ENCODE results near the gene MS4A15. TPM values are rescaled to one million over a fixed set of nuclear protein-coding genes. Genes with fewer than 3 reads are reported as not detected.

The MS4A15 gene
- total RNA-seq, 4 donors from 2014 or later: not detected

- TF ChIP-seq POLR2A (IDR thresholded peaks at IDR 0.05): no peak
- TF ChIP-seq CTCF (IDR thresholded peaks at IDR 0.05): no peak
- no peak for TF ChIP-seq EP300 (IDR thresholded peaks at IDR 0.05)
- Histone ChIP-seq H3K4me3 (no peak overlapping the region), H3K36me3 (no peaks in the 10 kb centered on the region), H3K9me3 (no peaks in the 10 kb centered on the region), H3K27ac (no peak overlapping the region), H3K27me3 (peaks cover 0 to 23% of the 10 kb centered on the region in 2 donors), H3K4me1 (peaks cover 0 to 8% (median 0%) of the 10 kb centered on the region in 4 donors)
- 86 to 89% methylated on average over 11 of the region's 11 CpGs for whole genome bisulfite sequencing, 2 donors
- DNase-seq (ENCODE audit: low spot score in 2 of 2): no peak
Measured at GRCh38 chr11:60769811-60770210, 13.1 kb downstream of the MS4A15 start.

- no peak for DNase-seq (ENCODE audit: low spot score in 2 of 2)
- Histone ChIP-seq H3K9me3 (no peaks in the 10 kb centered on the region), H3K36me3 (no peaks in the 10 kb centered on the region), H3K4me1 (peaks cover 0 to 19% (median 0%) of the 10 kb centered on the region in 4 donors), H3K27ac (no peak overlapping the region), H3K27me3 (peaks cover 0 to 12% of the 10 kb centered on the region in 2 donors), H3K4me3 (no peak overlapping the region)
- WGBS, 2 donors: 75 to 88% methylated on average over 4 of the region's 4 CpGs
- TF ChIP-seq CTCF (IDR thresholded peaks at IDR 0.05): no peak
- no peak for TF ChIP-seq EP300 (IDR thresholded peaks at IDR 0.05)
- TF ChIP-seq POLR2A (IDR thresholded peaks at IDR 0.05): no peak
Measured at GRCh38 chr11:60771146-60771545, 14.5 kb downstream of the MS4A15 start.

GRCh38 chr11:60771879-60772525 is 15.3 kb downstream of the MS4A15 start:
- Histone ChIP-seq H3K27ac (no peak overlapping the region), H3K4me3 (no peak overlapping the region), H3K36me3 (no peaks in the 10 kb centered on the region), H3K4me1 (peaks cover 0 to 19% (median 0%) of the 10 kb centered on the region in 4 donors), H3K27me3 (peaks cover 0 to 5% of the 10 kb centered on the region in 2 donors), H3K9me3 (no peaks in the 10 kb centered on the region)
- WGBS, 2 donors: 75 to 83% methylated on average over 16 of the region's 16 CpGs
- DNase-seq (ENCODE audit: low spot score in 2 of 2): no peak
- TF ChIP-seq POLR2A (IDR thresholded peaks at IDR 0.05) (no peak), EP300 (IDR thresholded peaks at IDR 0.05) (no peak), CTCF (IDR thresholded peaks at IDR 0.05) (no peak)

GRCh38 chr11:60772666-60773065 is 16.0 kb downstream of the MS4A15 start:
- no peaks in the 10 kb centered on the region for H3K36me3 ChIP-seq
- H3K9me3 ChIP-seq: no peaks in the 10 kb centered on the region
- H3K27me3 ChIP-seq: no peaks in the 10 kb centered on the region
- no peak for TF ChIP-seq CTCF (IDR thresholded peaks at IDR 0.05)
- TF ChIP-seq POLR2A (IDR thresholded peaks at IDR 0.05): no peak
- no peak for TF ChIP-seq EP300 (IDR thresholded peaks at IDR 0.05)
- no peak overlapping the region for H3K4me3 ChIP-seq
- no peak overlapping the region for H3K27ac ChIP-seq
- 64 to 75% methylated on average over 8 of the region's 8 CpGs for WGBS, 2 donors
- H3K4me1 ChIP-seq: peaks cover 0 to 15% (median 0%) of the 10 kb centered on the region in 4 donors
- DNase-seq (ENCODE audit: low spot score in 2 of 2): no peak

GRCh38 chr11:60774726-60775125 is 18.1 kb downstream of the MS4A15 start:
- Histone ChIP-seq H3K4me3 (no peak overlapping the region), H3K27ac (no peak overlapping the region), H3K36me3 (no peaks in the 10 kb centered on the region), H3K4me1 (peaks cover 0 to 15% (median 0%) of the 10 kb centered on the region in 4 donors), H3K9me3 (no peaks in the 10 kb centered on the region), H3K27me3 (no peaks in the 10 kb centered on the region)
- TF ChIP-seq POLR2A (IDR thresholded peaks at IDR 0.05): no peak
- no peak for TF ChIP-seq CTCF (IDR thresholded peaks at IDR 0.05)
- TF ChIP-seq EP300 (IDR thresholded peaks at IDR 0.05): no peak
- WGBS, 2 donors: 79 to 83% methylated on average over 13 of the region's 13 CpGs
- DNase-seq (ENCODE audit: low spot score in 2 of 2): no peak
